CD14-positive monocyte (primary cell): ENCODE measurements around the gene RHOF. TPM values are rescaled to one million over a fixed set of nuclear protein-coding genes. Genes with fewer than 3 reads are reported as not detected.

Source experiments
- DNase-seq, 3 donors: peaks; one replicate each; pipeline ENCODE4 v3.0.0-alpha.2; 2011 to 2022
- H2AFZ ChIP-seq: 2 replicates; pipeline ENCODE4 v1.6.0; 2012; ENCODE audit warnings: mild to moderate bottlenecking, low read depth, low read length, inconsistent platforms; ENCODE audit not compliant: insufficient read depth, poor library complexity, severe bottlenecking
- H3K27ac ChIP-seq, 2 donors: 1 replicate in 1 of 2; 2 replicates in 1 of 2; pipeline ENCODE4 v1.5.1; 2012 to 2013; ENCODE audit warnings: low read length in 2 of 2, control low read depth in 1 of 2, inconsistent platforms in 1 of 2, low read depth in 1 of 2, mild to moderate bottlenecking in 1 of 2
- H3K27me3 ChIP-seq, 2 donors: one replicate each; pipeline versions ENCODE4 v1.6.0 to v1.6.1; 2011 to 2013; ENCODE audit warnings: low read length in 2 of 2; ENCODE audit not compliant: control insufficient read depth in 2 of 2, insufficient read depth in 2 of 2
- H3K36me3 ChIP-seq, 2 donors: replicated peaks in 1 of 2; 1 replicate in 1 of 2; 2 replicates in 1 of 2; pipeline versions ENCODE4 v1.5.1 to v1.6.1; 2012 to 2013; ENCODE audit warnings: low read length in 2 of 2, control low read depth in 1 of 2, inconsistent platforms in 1 of 2, mild to moderate bottlenecking in 1 of 2; ENCODE audit not compliant: insufficient read depth in 2 of 2, control insufficient read depth in 1 of 2
- H3K4me1 ChIP-seq, 2 donors: 1 replicate in 1 of 2; 2 replicates in 1 of 2; pipeline versions ENCODE4 v1.5.1 to v1.6.1; 2012 to 2013; ENCODE audit warnings: low read length in 2 of 2, control low read depth in 1 of 2, inconsistent platforms in 1 of 2, mild to moderate bottlenecking in 1 of 2, moderate library complexity in 1 of 2; ENCODE audit not compliant: insufficient read depth in 2 of 2, control insufficient read depth in 1 of 2
- H3K4me2 ChIP-seq: replicated peaks from 2 replicates; pipeline ENCODE3; 2012; ENCODE audit warnings: low read length, moderate library complexity, mild to moderate bottlenecking; ENCODE audit not compliant: poor library complexity, severe bottlenecking; ENCODE audit errors: extremely low read depth
- H3K4me3 ChIP-seq, 3 experiments: fragments of 200-600 bp in 1 of 3; sonication (generic) in 1 of 3; replicated peaks in 1 of 3; 1 replicate in 2 of 3; 2 replicates in 1 of 3; pipeline ENCODE4 v1.5.1; 2011 to 2013; ENCODE audit warnings: low read length in 3 of 3, mild to moderate bottlenecking in 3 of 3, control low read depth in 2 of 3, low read depth in 2 of 3, inconsistent platforms in 1 of 3, moderate library complexity in 1 of 3
- H3K79me2 ChIP-seq: 2 replicates; pipeline ENCODE4 v1.6.0; 2012; ENCODE audit warnings: mild to moderate bottlenecking, control low read depth, inconsistent platforms, low read length, moderate library complexity; ENCODE audit not compliant: insufficient read depth
- H3K9ac ChIP-seq: 2 replicates; pipeline ENCODE4 v1.6.0; 2017; ENCODE audit warnings: low read length, mild to moderate bottlenecking; ENCODE audit not compliant: insufficient read depth, poor library complexity, severe bottlenecking
- H3K9me3 ChIP-seq, 2 donors: replicated peaks in 1 of 2; 1 replicate in 1 of 2; 2 replicates in 1 of 2; pipeline versions ENCODE4 v1.5.1 to v1.6.1; 2012 to 2013; ENCODE audit warnings: low read length in 2 of 2, control low read depth in 1 of 2; ENCODE audit not compliant: control insufficient read depth in 1 of 2, insufficient read depth in 1 of 2
- H4K20me1 ChIP-seq: 2 replicates; pipeline ENCODE4 v1.6.0; 2012; ENCODE audit warnings: mild to moderate bottlenecking, low read length, control low read depth, moderate library complexity; ENCODE audit not compliant: insufficient read depth
- H3K27ac Mint-ChIP-seq, 7 donors: one replicate each; pipeline ENCODE4 v1.8.0; 2020; ENCODE audit warnings: mild to moderate bottlenecking in 7 of 7, mixed read lengths in 7 of 7, moderate library complexity in 6 of 7, inconsistent platforms in 2 of 7
- H3K27me3 Mint-ChIP-seq, 3 donors: one replicate each; pipeline ENCODE4 v1.8.0; 2021 to 2022; ENCODE audit warnings: low read depth in 3 of 3, mild to moderate bottlenecking in 3 of 3, mixed read lengths in 3 of 3, moderate library complexity in 3 of 3, inconsistent platforms in 1 of 3
- H3K36me3 Mint-ChIP-seq, 2 donors: one replicate each; pipeline ENCODE4 v1.8.0; 2020; ENCODE audit warnings: mixed read lengths in 2 of 2, inconsistent platforms in 1 of 2, mild to moderate bottlenecking in 1 of 2
- H3K4me1 Mint-ChIP-seq: one replicate; pipeline ENCODE4 v1.8.0; 2020; ENCODE audit warnings: mild to moderate bottlenecking, mixed read lengths
- H3K4me3 Mint-ChIP-seq, 2 donors: one replicate each; pipeline ENCODE4 v1.8.0; 2020; ENCODE audit warnings: mild to moderate bottlenecking in 2 of 2, mixed read lengths in 2 of 2, moderate library complexity in 1 of 2
- H3K9me3 Mint-ChIP-seq, 7 donors: one replicate each; pipeline ENCODE4 v1.8.0; 2020 to 2022; ENCODE audit warnings: mixed read lengths in 7 of 7, mild to moderate bottlenecking in 6 of 7, moderate library complexity in 6 of 7, inconsistent platforms in 2 of 7
- CTCF ChIP-seq: fragments of 200-600 bp; IDR thresholded peaks from one replicate; pipeline ENCODE4 v1.8.0; 2022; ENCODE audit warnings: antibody characterized with exemption, mild to moderate bottlenecking
- WGBS: methylation state at CpG from one replicate; pipeline ENCODE4 v1.1.5; 2013; ENCODE audit warnings: missing lambda C conversion rate; ENCODE audit not compliant: insufficient coverage; 5-methylcytosine and 5-hydroxymethylcytosine counted together
- intact Hi-C, 2 donors: fragments of 100-400 bp; cut with micrococcal nuclease; formaldehyde crosslinking; loops; one replicate each; pipeline versions ENCODE4 v1.15.0 to v1.15.1; 2023
- polyA plus RNA-seq, 3 donors: library from polyadenylated mRNA; depleted of rRNA in 1 of 3; unstranded in 2 of 3; stranded (reverse) in 1 of 3; fragments of 300-500 nt in 2 of 3; fragments of >200 nt in 1 of 3; fragmentation: Illumina TruSeq in 2 of 3; gene quantifications; 1 replicate in 2 of 3; 2 replicates in 1 of 3; pipeline ENCODE4 v1.2.3, GENCODE V29; 2012 to 2021

The RHOF gene
- polyA plus RNA-seq, 3 donors: 7.1 to 25.9 (median 13.6) TPM

DNA sequence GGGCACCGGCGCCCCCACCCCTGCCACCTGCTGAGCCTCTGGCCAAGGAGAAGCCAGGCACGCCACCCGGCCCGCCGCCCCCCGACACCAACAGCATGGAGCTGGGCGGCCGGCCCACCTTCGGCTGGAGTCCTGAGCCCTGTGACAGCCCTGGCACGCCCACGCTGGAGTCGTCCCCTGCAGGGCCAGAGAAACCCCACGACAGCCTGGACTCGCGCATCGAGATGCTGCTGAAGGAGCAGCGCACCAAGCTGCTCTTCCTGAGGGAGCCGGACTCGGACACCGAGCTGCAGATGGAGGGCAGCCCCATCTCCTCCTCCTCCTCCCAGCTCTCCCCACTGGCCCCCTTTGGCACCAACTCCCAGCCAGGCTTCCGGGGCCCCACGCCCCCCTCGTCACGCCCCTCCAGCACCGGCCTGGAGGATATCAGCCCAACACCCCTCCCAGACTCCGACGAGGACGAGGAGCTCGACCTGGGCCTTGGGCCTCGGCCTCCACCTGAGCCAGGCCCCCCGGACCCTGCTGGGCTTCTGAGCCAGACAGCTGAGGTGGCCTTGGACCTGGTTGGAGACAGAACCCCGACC is 16.8 kb upstream of the RHOF start:
- H3K4me1 Mint-ChIP-seq: peaks cover 62% of the 10 kb centered on the region
- DNase-seq: no peak
- peaks cover 0 to 3% (median 0%) of the 10 kb centered on the region in 3 donors for H3K27me3 Mint-ChIP-seq
- intact Hi-C loops: loop anchor here in 1 of 2 donors (5.0 kb wide), 1 partner anchor 33 kb away; no protein-coding TSS in a partner anchor
- H3K27ac Mint-ChIP-seq: peak overlapping the region in 1 of 7 donors; percentile 41
- peak overlapping the region; percentile 100 for H3K4me2 ChIP-seq
- H3K4me3 Mint-ChIP-seq: no peak overlapping the region
- 92% methylated on average over 31 of the region's 33 CpGs for WGBS
- no peak overlapping the region for H3K9ac ChIP-seq
- H3K9me3 Mint-ChIP-seq: peaks cover 0 to 2% (median 0%) of the 10 kb centered on the region in 7 donors
- H4K20me1 ChIP-seq: peaks cover 99% of the 10 kb centered on the region
- peaks cover 48 to 61% of the 10 kb centered on the region in 2 donors for H3K36me3 ChIP-seq
- no peak overlapping the region for H2AFZ ChIP-seq
- no peaks in the 10 kb centered on the region for H3K9me3 ChIP-seq
- no peaks in the 10 kb centered on the region for H3K27me3 ChIP-seq
- peaks cover 98% of the 10 kb centered on the region for H3K79me2 ChIP-seq
- H3K27ac ChIP-seq: peak overlapping the region; percentile 14 to 79
- H3K4me1 ChIP-seq: peaks cover 62 to 72% of the 10 kb centered on the region in 2 donors
- peaks cover 38 to 61% of the 10 kb centered on the region in 2 donors for H3K36me3 Mint-ChIP-seq
- peak overlapping the region in 1 of 3 experiments; percentile 89 for H3K4me3 ChIP-seq
- TF ChIP-seq CTCF: no peak

GRCh38 chr12:121809712-121810116 is 16.2 kb upstream of the RHOF start:
- peaks cover 62 to 72% of the 10 kb centered on the region in 2 donors for H3K4me1 ChIP-seq
- Mint-ChIP-seq H3K4me3 (peak overlapping the region in 1 of 2 donors; percentile 37), H3K27me3 (peaks cover 0 to 5% (median under 1%) of the 10 kb centered on the region in 3 donors), H3K4me1 (peaks cover 62% of the 10 kb centered on the region), H3K27ac (no peak overlapping the region), H3K9me3 (peaks cover 0 to 2% (median 0%) of the 10 kb centered on the region in 7 donors), H3K36me3 (peaks cover 33 to 55% of the 10 kb centered on the region in 2 donors)
- peaks cover 98% of the 10 kb centered on the region for H3K79me2 ChIP-seq
- H3K27me3 ChIP-seq: no peaks in the 10 kb centered on the region
- H3K4me3 ChIP-seq: no peak overlapping the region
- H3K4me2 ChIP-seq: no peak overlapping the region
- H4K20me1 ChIP-seq: peaks cover 98% of the 10 kb centered on the region
- no peak overlapping the region for H2AFZ ChIP-seq
- no peak overlapping the region for H3K27ac ChIP-seq
- no peaks in the 10 kb centered on the region for H3K9me3 ChIP-seq
- intact Hi-C loops: loop anchor here in 1 of 2 donors (5.0 kb wide), 1 partner anchor 32 kb away; no protein-coding TSS in a partner anchor
- peaks cover 42 to 55% of the 10 kb centered on the region in 2 donors for H3K36me3 ChIP-seq
- no peak for DNase-seq
- no peak for TF ChIP-seq CTCF
- WGBS: 95% methylated on average over 27 of the region's 27 CpGs
- no peak overlapping the region for H3K9ac ChIP-seq
